Measurements from ENCODE around the gene INSIG2.

Gene INSIG2

DNA sequence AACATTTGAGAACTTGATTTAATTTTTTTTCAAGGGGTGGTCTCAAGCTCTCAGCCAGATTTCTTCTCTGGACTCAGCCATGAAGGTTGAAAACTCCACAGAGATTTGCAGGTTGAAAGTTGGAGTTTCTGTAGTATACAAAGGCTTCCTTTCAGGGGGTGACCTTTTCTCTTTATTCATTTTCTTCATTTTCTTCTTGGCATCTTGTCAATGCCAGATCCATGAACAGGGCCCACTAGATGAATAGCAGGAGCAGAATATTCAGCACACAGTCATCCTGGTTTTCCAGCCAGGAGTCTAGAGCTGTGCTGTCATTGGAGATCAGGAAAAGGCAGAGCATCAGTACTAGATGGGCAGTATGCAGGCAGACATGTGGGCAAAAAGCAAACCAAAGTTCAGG lies 62.0 kb downstream of the INSIG2 start:
- H3K27ac ChIP-seq, result no peak overlapping the region
- TF ChIP-seq, protein P1, sequence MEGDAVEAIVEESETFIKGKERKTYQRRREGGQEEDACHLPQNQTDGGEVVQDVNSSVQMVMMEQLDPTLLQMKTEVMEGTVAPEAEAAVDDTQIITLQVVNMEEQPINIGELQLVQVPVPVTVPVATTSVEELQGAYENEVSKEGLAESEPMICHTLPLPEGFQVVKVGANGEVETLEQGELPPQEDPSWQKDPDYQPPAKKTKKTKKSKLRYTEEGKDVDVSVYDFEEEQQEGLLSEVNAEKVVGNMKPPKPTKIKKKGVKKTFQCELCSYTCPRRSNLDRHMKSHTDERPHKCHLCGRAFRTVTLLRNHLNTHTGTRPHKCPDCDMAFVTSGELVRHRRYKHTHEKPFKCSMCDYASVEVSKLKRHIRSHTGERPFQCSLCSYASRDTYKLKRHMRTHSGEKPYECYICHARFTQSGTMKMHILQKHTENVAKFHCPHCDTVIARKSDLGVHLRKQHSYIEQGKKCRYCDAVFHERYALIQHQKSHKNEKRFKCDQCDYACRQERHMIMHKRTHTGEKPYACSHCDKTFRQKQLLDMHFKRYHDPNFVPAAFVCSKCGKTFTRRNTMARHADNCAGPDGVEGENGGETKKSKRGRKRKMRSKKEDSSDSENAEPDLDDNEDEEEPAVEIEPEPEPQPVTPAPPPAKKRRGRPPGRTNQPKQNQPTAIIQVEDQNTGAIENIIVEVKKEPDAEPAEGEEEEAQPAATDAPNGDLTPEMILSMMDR (conservative IDR thresholded peaks at IDR 0.05), result no peak

GRCh38 chr2:118151831-118152230 lies 63.6 kb downstream of the INSIG2 start:
- TF ChIP-seq, protein P1 (conservative IDR thresholded peaks at IDR 0.05), result no peak
- no peak overlapping the region for H3K27ac ChIP-seq

GRCh38 chr2:118153433-118153832 lies 65.2 kb downstream of the INSIG2 start:
- TF ChIP-seq, protein P1 (conservative IDR thresholded peaks at IDR 0.05), result no peak
- H3K27ac ChIP-seq, result no peak overlapping the region

GRCh38 chr2:118154176-118154575 lies 65.9 kb downstream of the INSIG2 start:
- TF ChIP-seq, protein P1 (conservative IDR thresholded peaks at IDR 0.05), result no peak
- no peak overlapping the region for H3K27ac ChIP-seq

Measured in VCaP (cell line).